ENCODE data around the gene NOL4L. TPM values are rescaled to one million over a fixed set of nuclear protein-coding genes. Genes with fewer than 3 reads are reported as not detected.

Gene NOL4L
- total and polyA plus RNA-seq, 2 experiments from 2014 or later = 38.8 to 39.2 TPM

- TF ChIP-seq ZNF462 (CRISPR knock-in tag; IDR thresholded peaks at IDR 0.05) (no peak), STAT1 (IDR thresholded peaks at IDR 0.05; ENCODE audit: unreplicated experiment) (no peak), JUNB (IDR thresholded peaks at IDR 0.05; ENCODE audit: unreplicated experiment) (no peak), EZH2phosphoT487 (IDR thresholded peaks at IDR 0.05; ENCODE audit: unreplicated experiment) (no peak)
These were observed 106.1 kb downstream of the NOL4L start (continued) for GRCh38 chr20:32479012-32479411.

- Mint-ChIP-seq H3K9me3 (no peaks in the 10 kb centered on the region), H3K27me3 (ENCODE audit: insufficient read depth, low read depth, poor library complexity) (peaks cover 12% of the 10 kb centered on the region), H3K4me1 (peaks cover 70% of the 10 kb centered on the region), H3K27ac (no peak overlapping the region), H3K4me3 (no peak overlapping the region; the same call in 2 of the 3 replicates), H3K36me3 (ENCODE audit: low read depth) (peaks cover 3% of the 10 kb centered on the region; the same call in 1 of the 3 replicates)
- Histone ChIP-seq H3K9me2 (ENCODE audit: insufficient read depth) (no peaks in the 10 kb centered on the region), H2AFZ (no peak overlapping the region), H3K4me2 (no peak overlapping the region), H3K36me3 (ENCODE audit: insufficient read depth) (no peaks in the 10 kb centered on the region; the same call in 1 of the 2 replicates), H3K27me3 (ENCODE audit: insufficient read depth) (no peaks in the 10 kb centered on the region), H3F3A (replicated peaks; ENCODE audit: low read depth) (peaks cover 45% of the 10 kb centered on the region), H4K20me1 (replicated peaks; ENCODE audit: insufficient read depth) (peaks cover 66% of the 10 kb centered on the region), H3K4me3 (no peak overlapping the region), H3K27ac (ENCODE audit: low read depth) (peak overlapping the region; percentile 50; the same call in 1 of the 2 replicates), H3K4me1 (ENCODE audit: insufficient read depth) (peaks cover 71% of the 10 kb centered on the region), H3K79me2 (replicated peaks; ENCODE audit: insufficient read depth) (peaks cover 88% of the 10 kb centered on the region)
- no peak for DNase-seq (ENCODE audit: low spot score)
- no peak for ATAC-seq
- TF ChIP-seq ETS1 (IDR thresholded peaks at IDR 0.05) (no peak), EZH2phosphoT487 (IDR thresholded peaks at IDR 0.05; ENCODE audit: unreplicated experiment) (no peak), ZNF114 (CRISPR knock-in tag; IDR thresholded peaks at IDR 0.05) (no peak), EZH2 (IDR thresholded peaks at IDR 0.05; ENCODE audit: low read depth, unreplicated experiment) (no peak), ZNF331 (CRISPR knock-in tag; IDR thresholded peaks at IDR 0.05; ENCODE audit: low read depth) (no peak), STAT1 (IDR thresholded peaks at IDR 0.05; ENCODE audit: unreplicated experiment) (no peak), NANOG (IDR thresholded peaks at IDR 0.05; ENCODE audit: borderline replicate concordance) (no peak), JUNB (IDR thresholded peaks at IDR 0.05; ENCODE audit: unreplicated experiment) (no peak), ZNF462 (CRISPR knock-in tag; IDR thresholded peaks at IDR 0.05) (no peak)
These were observed 106.6 kb downstream of the NOL4L start for GRCh38 chr20:32478576-32478975.

All from GM23338 (cell line).